DMS 273 treated with DMSO at 0.1 percent for 48 hours (cell line): ENCODE measurements around the gene PLAC9.
A peak's percentile ranks its signal among the peaks of the same experiment; 100 is the strongest.
"Not testable (repeated sequence)": the region's sequence is repeated elsewhere in the genome, so short reads cannot be mapped to it uniquely, and the experiment has no call there.

Experiments
- DNase-seq: peaks from one replicate; lab custom pipeline; 2025; lab: John Stamatoyannopoulos, UW

PLAC9 gene, protein sequence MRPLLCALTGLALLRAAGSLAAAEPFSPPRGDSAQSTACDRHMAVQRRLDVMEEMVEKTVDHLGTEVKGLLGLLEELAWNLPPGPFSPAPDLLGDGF

DNA sequence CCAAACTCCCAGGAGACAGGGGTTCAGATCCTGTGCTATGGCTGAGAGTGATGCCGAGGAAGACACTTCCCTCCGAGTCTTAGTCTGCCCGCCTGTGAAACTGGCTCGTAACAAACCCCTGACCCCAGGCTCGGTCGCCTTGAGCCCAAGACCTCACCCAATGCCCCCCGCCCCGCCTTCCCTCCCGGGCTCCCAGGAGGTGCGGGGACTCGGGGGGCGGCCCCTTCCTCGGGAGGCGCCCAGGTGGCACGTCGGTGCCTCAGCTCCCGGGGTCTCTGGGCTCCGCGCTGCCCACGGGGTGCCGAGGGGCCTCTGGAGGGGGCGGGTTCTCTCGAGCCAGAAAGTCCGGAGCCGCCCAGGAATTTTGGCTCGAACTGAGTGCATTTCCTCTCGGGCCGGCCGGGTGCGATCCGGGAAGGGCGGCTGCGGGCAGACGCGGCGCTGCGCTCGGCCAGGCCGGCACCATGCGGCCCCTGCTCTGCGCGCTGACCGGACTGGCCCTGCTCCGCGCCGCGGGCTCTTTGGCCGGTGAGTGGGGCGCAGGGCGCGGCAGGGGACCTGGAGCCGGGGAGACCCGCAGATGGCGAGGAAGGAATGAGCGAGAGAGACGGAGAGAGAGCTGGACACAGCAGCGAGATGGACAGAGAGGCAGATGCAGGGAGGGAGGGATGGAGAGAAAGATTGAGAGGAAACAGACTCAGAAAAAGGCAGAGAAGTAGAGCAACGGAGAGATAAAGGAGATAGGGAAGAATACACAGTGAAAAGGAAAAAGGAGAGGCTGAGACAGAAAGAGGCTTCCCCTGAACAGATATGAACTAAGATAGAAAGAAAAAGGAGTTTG lies at the start of gene PLAC9:
PLAC9 (plus strand) TSS at position 432 of the 841 bp plus-strand sequence; CDS start at position 465, 33 bp downstream.
- DNase-seq, result no peak

DNA sequence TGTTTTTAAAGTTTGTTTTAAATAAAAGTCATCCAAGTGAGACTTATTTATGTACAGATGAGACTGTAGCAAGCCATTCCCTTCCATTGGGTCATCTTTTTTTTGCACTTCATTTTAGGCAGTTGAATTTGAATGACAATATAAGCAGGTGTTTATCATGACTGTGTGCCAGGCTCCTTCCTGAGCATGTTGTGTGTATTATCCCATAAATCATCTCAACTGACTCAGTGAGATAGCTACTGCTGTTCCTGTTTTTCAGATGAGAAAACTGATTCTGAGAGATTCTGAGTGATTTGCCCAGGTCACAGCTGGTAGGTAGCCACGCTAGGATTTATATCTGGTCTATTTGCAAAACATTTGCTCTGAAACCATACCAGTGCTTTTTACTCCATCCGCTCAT lies 42.4 kb upstream of the PLAC9 start:
- DNase-seq, result no peak

DNA sequence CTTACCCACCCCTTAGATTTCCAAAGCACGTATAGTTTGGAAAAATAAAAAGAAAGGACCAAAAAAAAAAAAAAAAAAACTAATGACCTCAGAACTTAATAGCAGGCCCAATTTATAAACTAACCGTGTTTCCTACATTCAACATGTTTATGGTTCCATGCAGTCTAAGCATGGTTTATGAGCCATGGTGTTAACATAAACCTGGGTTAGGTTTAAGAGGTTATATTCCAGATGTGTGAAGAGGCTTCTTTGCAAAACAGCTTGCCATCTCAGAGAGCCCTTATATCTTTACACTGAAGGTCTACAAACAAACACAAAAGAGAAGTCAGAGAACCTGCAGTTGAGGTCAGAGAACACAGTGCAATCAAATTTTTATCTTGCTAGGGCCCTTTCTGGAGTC lies 38.3 kb upstream of the PLAC9 start:
- DNase-seq, result no peak

DNA sequence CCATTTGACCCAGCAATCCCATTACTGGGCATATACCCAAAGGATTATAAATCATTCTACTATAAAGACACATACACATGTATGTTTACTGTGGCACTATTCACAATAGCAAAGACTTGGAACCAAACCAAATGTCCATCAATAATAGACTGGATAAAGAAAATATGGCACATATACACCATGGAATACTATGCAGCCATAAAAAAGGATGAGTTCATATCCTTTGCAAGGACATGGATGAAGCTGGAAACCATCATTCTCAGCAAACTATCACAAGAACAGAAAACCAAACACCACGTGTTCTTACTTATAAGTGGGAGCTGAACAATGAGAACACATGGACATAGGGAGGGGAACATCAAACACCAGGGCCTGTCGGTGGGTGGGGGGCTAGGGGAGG lies 34.3 kb upstream of the PLAC9 start:
- not testable (repeated sequence) for DNase-seq

DNA sequence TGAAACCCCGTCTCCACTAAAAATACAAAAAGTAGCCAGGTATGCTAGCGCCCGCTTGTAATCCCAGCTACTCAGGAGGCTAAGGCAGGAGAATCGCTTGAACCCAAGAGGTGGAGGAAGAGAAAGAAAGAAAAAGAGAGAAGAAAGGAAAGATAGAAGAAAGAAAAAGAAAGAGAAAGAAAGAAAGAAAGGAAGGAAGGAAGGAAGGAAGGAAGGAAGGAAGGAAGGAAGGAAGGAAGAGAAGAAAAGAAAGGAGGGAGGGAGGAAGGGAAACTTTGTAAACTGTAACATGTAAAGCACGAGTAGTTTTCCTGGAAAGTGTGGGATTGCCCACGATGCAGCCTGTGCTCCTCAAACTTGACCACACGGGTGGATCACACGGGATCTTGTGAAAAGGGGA lies 33.2 kb upstream of the PLAC9 start:
- not testable (repeated sequence) for DNase-seq

DNA sequence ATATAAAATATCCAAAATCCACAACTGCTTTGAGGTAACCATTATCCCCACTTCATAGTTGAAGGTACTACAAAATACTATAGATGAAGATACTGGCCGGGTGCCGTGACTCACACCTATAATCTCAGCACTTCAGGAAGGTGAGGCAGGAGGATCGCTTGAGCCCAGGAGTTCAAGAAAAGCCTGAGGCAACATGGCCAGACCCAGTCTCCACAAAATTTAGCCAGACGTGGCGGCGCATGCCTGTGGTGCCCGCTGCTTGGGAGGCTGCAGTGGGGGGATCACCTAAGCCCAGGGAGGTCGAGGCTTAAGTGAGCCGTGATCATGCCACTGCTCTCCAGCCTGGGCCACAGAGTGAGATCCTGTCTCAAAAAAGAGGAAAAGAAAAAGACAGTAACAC lies 32.4 kb upstream of the PLAC9 start:
- DNase-seq, result no peak

DNA sequence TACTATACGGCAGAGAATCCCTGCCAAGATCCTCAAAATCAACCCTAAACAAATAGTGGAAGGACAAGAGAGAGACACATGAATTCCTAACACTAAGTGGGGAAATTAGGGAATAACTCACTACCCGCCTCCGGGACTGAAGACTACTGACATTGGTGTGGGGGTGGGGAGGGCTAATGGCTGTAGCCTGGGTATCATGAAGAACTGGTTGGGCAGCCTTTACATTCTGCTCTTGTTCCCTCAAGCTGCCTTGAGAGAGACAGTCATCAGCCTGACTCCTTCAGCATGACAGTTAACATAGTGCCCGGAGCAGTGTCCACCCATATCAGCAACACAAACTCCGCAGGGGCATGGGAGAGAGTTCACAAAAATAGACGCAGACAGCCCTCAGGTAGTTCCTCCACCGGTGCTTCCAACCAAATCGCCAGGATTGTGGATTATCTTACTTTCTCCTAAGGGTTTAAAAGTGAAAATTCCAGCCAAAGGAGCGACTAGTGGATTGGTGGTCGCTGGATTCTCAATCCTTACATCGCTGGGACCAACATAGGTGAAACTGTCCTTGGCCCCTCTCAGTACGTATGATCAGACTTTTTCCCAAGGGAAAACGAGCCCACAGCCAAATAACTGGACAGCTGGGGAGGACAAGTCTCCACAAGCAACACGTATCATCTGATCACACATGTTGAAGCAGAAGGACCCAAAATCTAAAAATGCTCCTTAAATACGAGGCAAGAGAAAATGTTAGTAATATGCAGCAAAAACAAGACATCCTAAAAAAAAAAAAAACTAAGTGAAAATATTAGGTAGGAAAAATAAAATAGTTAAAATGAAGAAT lies 31.5 kb upstream of the PLAC9 start:
- peak; percentile 9 for DNase-seq

DNA sequence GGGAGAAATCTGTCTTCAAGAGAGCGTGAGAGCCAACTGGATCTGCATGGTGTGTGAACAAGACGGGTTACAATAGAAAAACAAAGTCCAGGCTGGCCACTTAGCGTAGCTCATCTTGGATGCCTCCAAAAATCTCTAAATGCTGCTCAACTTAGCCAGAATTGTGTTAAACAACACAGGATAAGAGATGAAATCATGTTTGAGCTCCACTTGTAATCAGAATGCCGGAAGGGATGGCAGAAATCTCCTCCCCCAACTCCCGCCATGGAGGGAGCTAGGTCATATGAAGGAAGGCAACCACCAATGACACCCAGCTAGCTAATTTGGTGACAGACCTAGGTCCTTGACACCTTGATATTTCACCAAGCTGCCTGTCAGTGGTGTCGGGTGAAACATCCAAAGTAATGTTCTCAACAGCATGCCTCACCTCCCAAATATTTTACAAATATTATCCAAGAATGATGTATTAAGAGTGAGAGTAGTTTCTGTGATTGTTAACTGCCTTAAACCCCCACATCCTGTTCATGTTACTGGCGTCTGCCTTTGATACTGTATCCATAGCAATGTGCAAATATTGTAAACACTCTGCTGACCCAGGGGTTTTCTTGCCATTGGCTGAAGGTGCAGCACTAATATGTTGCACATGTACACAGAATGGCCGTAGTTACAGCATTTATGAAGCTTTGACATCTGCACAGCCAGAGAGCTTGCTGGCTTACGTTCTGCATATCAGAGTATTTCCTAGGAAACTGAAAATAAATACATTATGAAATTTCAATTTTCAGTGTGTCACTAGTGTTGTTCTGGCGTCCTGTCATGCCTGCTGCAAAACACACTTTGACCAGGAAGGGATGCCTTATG lies 28.2 kb upstream of the PLAC9 start:
- DNase-seq, result no peak

DNA sequence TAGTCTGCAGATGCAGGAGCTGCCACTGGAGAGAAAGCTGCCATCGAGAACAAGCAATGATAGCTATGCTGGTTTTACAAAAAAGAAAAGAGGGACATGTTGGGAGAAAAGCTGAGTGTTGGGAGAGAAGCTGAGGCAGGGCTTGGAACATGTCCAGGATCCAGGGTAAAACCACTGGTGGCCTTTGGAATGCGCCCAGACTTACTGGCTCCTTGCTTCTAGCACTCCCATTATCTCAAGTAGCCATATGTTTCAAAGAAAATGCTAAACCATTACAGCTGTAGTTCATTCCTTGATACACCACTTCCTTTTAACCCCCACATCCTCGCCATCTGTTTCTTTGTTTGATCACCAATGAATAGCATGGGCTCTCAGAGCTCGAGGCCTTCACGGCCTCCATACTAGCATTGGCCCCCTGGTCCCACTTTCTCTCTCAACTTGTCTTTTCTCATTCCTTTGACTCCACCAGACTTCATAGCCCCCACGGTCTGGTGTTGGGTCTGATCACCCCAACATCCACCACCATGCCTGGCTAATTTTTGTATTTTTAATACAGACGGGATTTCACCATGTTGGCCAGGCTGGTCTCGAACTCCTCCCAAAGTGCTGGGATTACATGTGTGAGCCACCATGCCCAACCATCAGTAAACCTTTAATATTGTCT lies 23.8 kb upstream of the PLAC9 start:
- DNase-seq, result peak; percentile 72

DNA sequence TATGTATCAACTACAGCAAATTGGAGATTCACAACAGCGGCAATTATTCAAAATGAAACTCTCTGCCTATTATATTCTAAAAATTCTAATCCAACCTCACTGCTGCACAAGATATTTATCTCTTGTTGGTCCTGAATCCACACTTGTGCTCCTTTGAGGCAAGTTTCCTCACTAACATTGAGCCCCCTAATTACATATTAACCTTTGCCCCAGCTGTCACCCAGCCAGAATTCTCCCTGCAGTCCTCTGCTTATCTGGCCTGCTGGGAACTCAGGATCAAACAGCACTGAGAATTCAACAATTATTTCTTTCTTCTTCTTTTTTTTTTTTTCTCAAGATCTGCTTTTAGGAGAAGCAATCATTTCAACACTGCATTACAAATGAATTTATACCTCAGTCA lies 21.5 kb upstream of the PLAC9 start:
- no peak for DNase-seq

DNA sequence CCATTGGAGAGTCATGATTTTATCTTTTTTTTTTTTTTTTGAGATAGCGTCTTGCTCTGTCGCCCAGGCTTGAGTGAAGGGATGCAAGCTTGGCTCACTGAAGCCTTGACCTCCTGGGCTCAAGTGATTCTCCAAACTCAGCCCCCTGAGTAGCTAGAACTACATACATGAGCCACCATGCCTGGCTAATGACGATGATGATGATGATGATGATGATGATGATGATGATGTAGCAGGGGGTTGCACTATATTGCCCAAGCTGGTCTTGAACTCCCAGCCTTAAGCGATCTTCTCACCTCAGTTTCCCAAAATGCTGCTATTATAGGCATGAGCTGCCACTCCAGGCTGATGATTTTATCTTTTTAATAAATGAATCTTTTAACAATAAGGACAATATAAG lies 13.9 kb upstream of the PLAC9 start:
- no peak for DNase-seq

DNA sequence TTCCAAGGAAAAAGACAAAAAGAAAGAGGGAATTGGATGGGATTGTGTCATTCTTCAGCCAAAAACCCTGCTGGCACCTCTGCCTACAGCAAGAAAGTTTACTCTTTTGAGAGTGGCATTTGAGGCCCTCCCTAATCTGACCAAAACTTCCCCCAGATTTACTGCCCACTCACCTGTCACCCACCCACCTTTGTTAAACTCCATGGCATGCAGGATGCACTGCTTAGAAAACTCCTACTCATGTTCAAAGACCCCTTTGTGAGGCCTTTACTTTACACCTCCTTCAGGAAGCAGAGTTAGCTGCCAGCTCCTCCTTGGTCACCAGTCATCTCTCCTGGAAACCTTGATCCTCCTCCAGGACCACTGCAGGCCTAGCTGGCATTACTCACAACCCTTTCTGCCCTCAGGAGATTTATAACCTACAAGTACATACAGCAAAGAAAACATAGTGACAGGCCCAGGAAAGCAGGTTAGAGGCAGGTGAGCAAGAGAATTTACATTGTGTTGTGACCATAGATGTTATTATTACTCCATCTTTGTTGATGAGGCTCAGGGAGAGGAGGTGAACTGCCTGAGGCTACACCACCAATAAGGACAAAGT lies 10.3 kb upstream of the PLAC9 start:
- DNase-seq, result no peak

DNA sequence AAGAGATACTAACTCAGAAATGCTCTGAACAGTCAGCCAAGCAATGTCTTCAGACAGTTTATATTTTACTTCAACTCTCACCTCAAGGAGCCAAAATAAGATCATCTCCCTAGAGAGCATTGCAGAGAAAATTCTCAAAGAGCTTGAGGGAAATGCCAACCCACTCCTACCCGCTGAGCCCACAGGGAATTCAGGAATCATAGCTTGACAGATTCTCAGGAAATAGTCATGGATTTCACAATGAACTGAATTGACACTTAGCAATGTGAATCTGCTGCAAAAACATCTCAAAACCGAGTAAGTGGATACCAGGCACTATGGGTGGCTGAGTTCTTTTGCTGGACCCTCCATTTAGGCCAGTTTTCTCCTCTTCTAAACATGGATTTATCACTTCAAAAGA lies 9.8 kb upstream of the PLAC9 start:
- DNase-seq, result no peak

DNA sequence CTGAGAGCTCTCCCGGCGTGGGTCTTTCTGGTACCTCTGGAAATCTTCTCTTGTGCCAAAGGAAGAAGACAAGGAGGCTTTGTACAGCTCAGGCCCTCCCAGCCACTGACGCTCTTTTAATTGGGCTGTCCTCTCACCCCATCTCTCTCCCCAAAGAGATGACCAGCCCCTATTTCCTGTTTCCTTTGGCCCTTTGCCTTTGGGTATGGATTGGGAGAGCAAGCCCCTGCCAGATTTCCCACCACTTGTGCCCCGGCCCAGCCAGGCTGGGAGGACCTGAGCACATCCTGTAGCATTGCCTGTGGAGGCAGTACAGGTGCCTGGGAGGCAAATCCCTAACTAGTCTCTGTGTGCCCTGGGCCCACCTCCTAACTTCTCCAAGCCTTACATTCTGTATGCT lies 5.7 kb upstream of the PLAC9 start:
- DNase-seq, result no peak

DNA sequence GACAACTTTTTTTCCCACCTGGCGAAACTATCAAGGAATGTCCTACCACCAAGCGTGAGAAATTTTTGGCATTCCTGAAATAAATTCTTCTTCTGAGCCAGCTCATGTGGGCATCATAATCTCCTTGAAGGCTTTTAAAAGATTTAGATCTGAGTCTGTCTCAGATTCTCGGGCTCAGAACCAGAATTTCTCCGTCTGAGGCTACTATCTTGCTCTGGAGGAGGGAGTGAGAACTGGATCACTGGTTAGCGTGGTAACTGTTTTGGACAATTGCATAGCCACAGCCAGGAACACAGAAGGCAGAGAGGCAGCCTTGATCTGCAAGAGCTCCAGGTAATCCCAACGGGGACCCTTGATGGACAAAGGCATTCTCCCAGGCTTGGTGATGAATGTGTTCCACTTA lies 1.0 kb upstream of the PLAC9 start:
- no peak for DNase-seq

DNA sequence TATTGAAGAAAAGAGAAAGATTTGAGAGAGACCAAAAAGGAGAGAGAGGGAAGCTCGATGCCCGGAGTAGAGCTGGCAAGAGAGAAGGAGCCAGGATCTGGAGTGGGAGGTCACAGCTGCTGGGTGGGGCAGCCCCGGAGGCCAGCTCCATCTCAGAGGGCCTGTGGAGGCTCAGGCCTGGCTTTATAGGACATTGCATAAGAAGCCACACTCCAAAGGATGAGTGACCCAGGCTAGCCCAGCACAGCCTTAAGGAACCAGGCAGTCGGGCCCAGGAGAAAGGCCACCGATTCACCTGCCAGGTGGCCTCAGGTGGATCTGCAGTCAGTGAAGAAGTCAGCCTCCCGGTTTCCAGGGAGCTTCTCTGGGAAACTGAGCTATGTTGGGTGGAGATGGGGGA lies 676 bp downstream of the PLAC9 start:
- no peak for DNase-seq

DNA sequence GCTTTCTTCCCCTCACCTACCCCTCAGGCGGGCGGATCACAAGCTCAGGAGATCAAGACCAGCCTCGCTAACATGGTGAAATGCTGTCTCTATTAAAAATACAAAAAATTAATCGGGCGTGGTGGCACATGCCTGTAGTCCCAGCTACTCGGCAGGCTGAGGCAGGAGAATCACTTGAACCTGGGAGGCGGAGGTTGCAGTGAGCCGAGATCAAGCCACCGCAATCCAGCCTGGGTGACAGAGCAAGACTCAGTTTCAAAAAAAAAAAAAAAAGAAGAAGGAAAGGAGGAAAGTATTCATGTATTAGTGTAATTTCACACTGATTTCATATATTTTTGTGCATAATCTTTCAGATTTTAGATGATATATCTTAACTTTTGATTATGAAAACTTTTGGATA lies 1.2 kb downstream of the PLAC9 start:
- DNase-seq, result not testable (repeated sequence)

DNA sequence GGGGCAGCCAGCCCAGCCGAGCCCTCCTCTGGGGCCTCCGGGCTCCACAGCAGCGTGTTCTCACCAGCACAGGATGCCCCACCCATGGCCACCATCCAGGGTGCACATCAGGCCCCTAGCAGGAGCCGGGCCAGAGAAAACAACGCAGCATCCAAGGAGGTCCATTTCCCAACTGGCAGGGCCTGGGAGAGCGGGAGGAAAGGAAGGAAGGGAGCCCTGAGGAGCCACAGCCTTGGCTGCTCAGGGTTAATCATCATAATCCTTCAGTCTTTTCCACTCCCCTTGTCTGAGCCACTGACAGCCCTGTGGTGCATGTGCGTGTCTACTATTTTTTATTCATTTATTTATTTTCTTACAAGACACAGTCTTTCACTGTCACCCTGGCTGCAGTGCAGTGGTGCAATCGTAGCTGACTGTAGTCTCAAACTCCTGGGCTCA lies 3.6 kb downstream of the PLAC9 start:
- no peak for DNase-seq

DNA sequence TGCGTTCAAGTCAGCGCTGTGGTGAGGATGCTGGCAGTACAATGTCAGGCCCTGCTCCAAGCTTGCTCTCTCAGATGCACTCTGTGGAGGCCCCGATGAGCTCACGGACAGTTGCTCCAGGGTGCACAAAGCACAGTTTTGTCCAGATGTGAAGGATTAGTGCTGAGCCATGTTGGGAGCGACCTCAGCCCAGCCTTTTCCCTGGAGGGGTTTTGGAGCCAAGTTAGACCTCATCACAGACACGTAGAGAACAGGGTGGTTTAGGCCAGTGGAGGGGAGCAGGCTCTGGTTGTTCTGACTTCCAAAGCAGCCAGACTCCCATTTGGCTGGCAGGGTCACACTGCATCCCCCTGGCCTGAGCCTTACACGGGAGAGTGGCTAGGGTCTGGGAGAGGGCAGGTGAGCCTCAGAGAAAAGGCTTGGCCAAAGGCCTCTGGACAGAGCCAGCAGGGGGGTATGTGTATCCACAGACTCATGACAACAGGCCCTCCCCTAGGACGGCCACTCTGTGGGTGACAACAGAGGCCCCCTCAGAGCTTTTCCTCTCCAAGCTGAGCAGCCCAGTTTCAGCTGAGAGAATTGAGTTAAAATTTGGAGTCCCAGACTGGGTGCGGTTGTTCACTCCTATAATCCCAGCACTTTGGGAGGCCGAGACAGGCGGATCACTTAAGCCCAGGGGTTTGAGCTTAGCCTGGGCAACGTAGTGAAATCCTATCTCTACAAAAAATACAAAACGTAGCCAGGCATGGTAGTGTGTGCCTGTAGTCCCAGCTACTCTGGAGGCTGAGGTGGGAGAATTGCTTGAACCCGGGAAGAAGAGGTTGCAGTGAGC lies 4.7 kb downstream of the PLAC9 start:
- DNase-seq, result no peak

DNA sequence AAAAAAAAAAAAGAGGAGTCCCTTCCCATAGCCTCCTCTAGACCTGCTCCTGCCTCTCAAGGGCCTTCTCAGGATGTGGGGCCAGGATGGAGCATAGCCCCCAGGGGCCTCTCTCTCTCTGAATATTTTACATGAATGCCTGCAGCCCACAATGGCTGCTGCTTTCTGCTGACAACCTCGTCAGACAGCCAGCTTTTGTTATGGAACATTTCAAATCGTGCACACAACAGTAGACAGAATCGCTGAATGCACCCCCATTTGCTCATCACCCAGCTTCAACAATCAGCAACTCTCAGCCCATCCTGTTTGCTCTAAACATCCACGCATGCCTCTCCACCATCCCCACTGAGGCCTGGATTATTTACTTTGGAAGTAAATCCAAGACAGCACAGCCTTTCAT lies 5.4 kb downstream of the PLAC9 start:
- no peak for DNase-seq
